GM04504 (cell line): ENCODE data around the gene PPIP5K2.
"Not testable (repeated sequence)": the region's sequence is repeated elsewhere in the genome, so short reads cannot be mapped to it uniquely, and the experiment has no call there.

Experiments
- DNase-seq: peaks from one replicate; pipeline ENCODE4 v3.0.0-alpha.2; 2012; ENCODE audit warnings: low read depth

The PPIP5K2 gene

GRCh38 chr5:103208460-103208859 is 88.4 kb downstream of the PPIP5K2 start:
- DNase-seq: no peak

- DNase-seq: no peak
Measured at GRCh38 chr5:103209065-103209464, 89.0 kb downstream of the PPIP5K2 start.

- no peak for DNase-seq
Measured at GRCh38 chr5:103210952-103211351, 90.9 kb downstream of the PPIP5K2 start.

GRCh38 chr5:103211576-103212561 is 91.8 kb downstream of the PPIP5K2 start:
- DNase-seq: no peak

GRCh38 chr5:103216137-103216536 is 96.0 kb downstream of the PPIP5K2 start:
- no peak for DNase-seq

- DNase-seq: no peak
Measured at GRCh38 chr5:103216697-103217096, 96.6 kb downstream of the PPIP5K2 start.

GRCh38 chr5:103217101-103217500 is 97.0 kb downstream of the PPIP5K2 start:
- no peak for DNase-seq

GRCh38 chr5:103218164-103218563 is 98.1 kb downstream of the PPIP5K2 start:
- no peak for DNase-seq

- DNase-seq: not testable (repeated sequence)
Measured at GRCh38 chr5:103219074-103219473, 99.0 kb downstream of the PPIP5K2 start.

GRCh38 chr5:103223031-103223955 is 103.2 kb downstream of the PPIP5K2 start:
- no peak for DNase-seq

- peak; percentile 34 for DNase-seq
Measured at GRCh38 chr5:103224118-103224893, 104.2 kb downstream of the PPIP5K2 start.

- no peak for DNase-seq
Measured at GRCh38 chr5:103224894-103225246, 104.8 kb downstream of the PPIP5K2 start.

GRCh38 chr5:103228061-103228460 is 108.0 kb downstream of the PPIP5K2 start:
- DNase-seq: no peak

GRCh38 chr5:103228588-103228987 is 108.5 kb downstream of the PPIP5K2 start:
- DNase-seq: no peak

- no peak for DNase-seq
Measured at GRCh38 chr5:103232393-103232999, 112.4 kb downstream of the PPIP5K2 start.

- no peak for DNase-seq
Measured at GRCh38 chr5:103234239-103234975, 114.3 kb downstream of the PPIP5K2 start.

GRCh38 chr5:103235891-103236290 is 115.8 kb downstream of the PPIP5K2 start:
- DNase-seq: no peak

- no peak for DNase-seq
Measured at GRCh38 chr5:103237778-103238177, 117.7 kb downstream of the PPIP5K2 start.

- DNase-seq: no peak
Measured at GRCh38 chr5:103243665-103244064, 123.6 kb downstream of the PPIP5K2 start.

GRCh38 chr5:103244398-103244797 is 124.3 kb downstream of the PPIP5K2 start:
- no peak for DNase-seq

- DNase-seq: no peak
Measured at GRCh38 chr5:103245761-103246160, 125.7 kb downstream of the PPIP5K2 start.
